Breast epithelium (tissue), 3 donors: ENCODE results near the gene PLOD2.

Source experiments
- POLR2A ChIP-seq: fragments of 450-650 bp; IDR thresholded peaks from one replicate; pipeline ENCODE4 v1.6.1; 2016; ENCODE audit warnings: antibody characterized with exemption, mild to moderate bottlenecking, moderate library complexity
- POLR2AphosphoS5 ChIP-seq, 3 donors: sonication (generic); formaldehyde crosslinking; IDR thresholded peaks; one replicate each; pipeline ENCODE4 v1.6.1; 2017; ENCODE audit warnings: antibody characterized with exemption in 3 of 3
- TF ChIP-seq, protein P1 (sequence below), 3 donors: fragments of 450-650 bp; IDR thresholded peaks; one replicate each; pipeline ENCODE4 v1.5.1; 2016 to 2017; ENCODE audit warnings: antibody characterized with exemption in 3 of 3, mild to moderate bottlenecking in 3 of 3, moderate library complexity in 3 of 3

GRCh38 chr3:146104068-146104467, 56.9 kb downstream of the PLOD2 start:
- TF ChIP-seq, protein P1, sequence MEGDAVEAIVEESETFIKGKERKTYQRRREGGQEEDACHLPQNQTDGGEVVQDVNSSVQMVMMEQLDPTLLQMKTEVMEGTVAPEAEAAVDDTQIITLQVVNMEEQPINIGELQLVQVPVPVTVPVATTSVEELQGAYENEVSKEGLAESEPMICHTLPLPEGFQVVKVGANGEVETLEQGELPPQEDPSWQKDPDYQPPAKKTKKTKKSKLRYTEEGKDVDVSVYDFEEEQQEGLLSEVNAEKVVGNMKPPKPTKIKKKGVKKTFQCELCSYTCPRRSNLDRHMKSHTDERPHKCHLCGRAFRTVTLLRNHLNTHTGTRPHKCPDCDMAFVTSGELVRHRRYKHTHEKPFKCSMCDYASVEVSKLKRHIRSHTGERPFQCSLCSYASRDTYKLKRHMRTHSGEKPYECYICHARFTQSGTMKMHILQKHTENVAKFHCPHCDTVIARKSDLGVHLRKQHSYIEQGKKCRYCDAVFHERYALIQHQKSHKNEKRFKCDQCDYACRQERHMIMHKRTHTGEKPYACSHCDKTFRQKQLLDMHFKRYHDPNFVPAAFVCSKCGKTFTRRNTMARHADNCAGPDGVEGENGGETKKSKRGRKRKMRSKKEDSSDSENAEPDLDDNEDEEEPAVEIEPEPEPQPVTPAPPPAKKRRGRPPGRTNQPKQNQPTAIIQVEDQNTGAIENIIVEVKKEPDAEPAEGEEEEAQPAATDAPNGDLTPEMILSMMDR (IDR thresholded peaks at IDR 0.05): no peak
- TF ChIP-seq POLR2A (no peak), POLR2AphosphoS5 (IDR thresholded peaks at IDR 0.05) (no peak)
